Caco-2 (cell line): ENCODE measurements around the gene PCDHGB4. TPM values are rescaled to one million over a fixed set of nuclear protein-coding genes. Genes with fewer than 3 reads are reported as not detected.

ENCODE experiments used
- BruUV-seq: library from RNA; stranded (reverse); fragments of 400-500 nt; replicated peaks from 2 replicates; lab custom pipeline; 2021; lab: Mats Ljungman, UMichigan
- CTCF ChIA-PET: fragments of 300-600 bp; sonication (Branson Sonifier 250); formaldehyde crosslinking; loops from one replicate; lab custom pipeline; 2022; ENCODE audit warnings: antibody characterized with exemption; lab: Charles Lee
- POLR2A ChIA-PET: fragments of 300-600 bp; sonication (Branson Sonifier 250); formaldehyde crosslinking; loops from one replicate; lab custom pipeline; 2022; ENCODE audit warnings: antibody characterized with exemption; lab: Charles Lee
- DNase-seq, 2 experiments: peaks; one replicate each; pipeline versions ENCODE4 v3.0.0 to v3.0.0-alpha.2; 2020 to 2022
- H3K27me3 ChIP-seq: replicated peaks from 2 replicates; pipeline ENCODE4 v1.6.0; 2011; ENCODE audit warnings: low read length; ENCODE audit not compliant: control insufficient read depth, insufficient read depth
- H3K36me3 ChIP-seq: 2 replicates; pipeline ENCODE4 v1.5.1; 2011; ENCODE audit warnings: low read length; ENCODE audit not compliant: control insufficient read depth, insufficient read depth
- H3K4me1 ChIP-seq: fragments of 250-450 bp; sonication (Bioruptor Pico); 2 replicates; pipeline ENCODE4 v1.5.1; 2020; ENCODE audit warnings: mild to moderate bottlenecking
- H3K4me3 ChIP-seq: 2 replicates; pipeline ENCODE4 v1.5.1; 2011; ENCODE audit warnings: low read depth, mild to moderate bottlenecking, control low read depth, low read length
- H3K9me3 ChIP-seq: fragments of 250-450 bp; sonication (Bioruptor Pico); 2 replicates; pipeline ENCODE4 v1.5.1; 2020; ENCODE audit warnings: mild to moderate bottlenecking, moderate library complexity
- H3K27ac Mint-ChIP-seq: one replicate; pipeline ENCODE4 v1.8.0; 2022; ENCODE audit warnings: mixed read lengths; ENCODE audit not compliant: unreplicated experiment
- H3K27me3 Mint-ChIP-seq: one replicate; pipeline ENCODE4 v1.8.0; 2022; ENCODE audit warnings: mixed read lengths; ENCODE audit not compliant: insufficient read depth, unreplicated experiment
- H3K36me3 Mint-ChIP-seq: one replicate; pipeline ENCODE4 v1.8.0; 2022; ENCODE audit warnings: mild to moderate bottlenecking, mixed read lengths; ENCODE audit not compliant: insufficient read depth, unreplicated experiment
- H3K4me1 Mint-ChIP-seq: one replicate; pipeline ENCODE4 v1.8.0; 2022; ENCODE audit warnings: low read depth, mixed read lengths; ENCODE audit not compliant: unreplicated experiment
- H3K4me3 Mint-ChIP-seq: one replicate; pipeline ENCODE4 v1.8.0; 2022; ENCODE audit warnings: mild to moderate bottlenecking, moderate library complexity, mixed read lengths; ENCODE audit not compliant: unreplicated experiment
- H3K9me3 Mint-ChIP-seq: one replicate; pipeline ENCODE4 v1.8.0; 2022; ENCODE audit warnings: mixed read lengths; ENCODE audit not compliant: unreplicated experiment
- CTCF ChIP-seq, 2 experiments: fragments of 200-600 bp in 1 of 2; IDR thresholded peaks; 1 replicate in 1 of 2; 2 replicates in 1 of 2; pipeline versions ENCODE4 v1.5.1 to v1.8.0; 2011 to 2022; ENCODE audit warnings: antibody characterized with exemption in 1 of 2, control low read depth in 1 of 2, inconsistent platforms in 1 of 2, low read depth in 1 of 2, low read length in 1 of 2, mild to moderate bottlenecking in 1 of 2, moderate library complexity in 1 of 2; ENCODE audit not compliant: insufficient read depth in 1 of 2, severe bottlenecking in 1 of 2, unreplicated experiment in 1 of 2
- intact Hi-C: fragments of 100-400 bp; cut with micrococcal nuclease; formaldehyde crosslinking; loops from one replicate; pipeline ENCODE4 v1.10.0; 2022; ENCODE audit not compliant: unreplicated experiment
- total RNA-seq: library from RNA; stranded (reverse); gene quantifications from 2 replicates; pipeline ENCODE4 v1.2.3, GENCODE V29; 2022

Gene PCDHGB4
- total RNA-seq, 1 experiment from 2014 or later, result 0.14 TPM

GRCh38 chr5:141342773-141343172, 44.7 kb upstream of the PCDHGB4 start:
- H3K27me3 ChIP-seq, result no peaks in the 10 kb centered on the region
- ChIA-PET POLR2A (no interaction called here), CTCF (no interaction called here)
- Mint-ChIP-seq H3K27ac (no peak overlapping the region), H3K27me3 (no peaks in the 10 kb centered on the region), H3K4me3 (no peak overlapping the region), H3K4me1 (no peaks in the 10 kb centered on the region), H3K36me3 (no peaks in the 10 kb centered on the region), H3K9me3 (peaks cover 19% of the 10 kb centered on the region)
- DNase-seq, result no peak
- no peaks in the 10 kb centered on the region; the same call in 1 of the 2 replicates for H3K9me3 ChIP-seq
- H3K4me3 ChIP-seq, result no peak overlapping the region
- H3K4me1 ChIP-seq, result no peaks in the 10 kb centered on the region
- BruUV-seq, result no TSS peak
- TF ChIP-seq CTCF (IDR thresholded peaks at IDR 0.05; ENCODE audit: insufficient read depth in 1 of 2, low read depth in 1 of 2, low read length in 1 of 2, severe bottlenecking in 1 of 2, unreplicated experiment in 1 of 2), result no peak
- H3K36me3 ChIP-seq, result no peaks in the 10 kb centered on the region
- intact Hi-C loops, result no loop called here

- intact Hi-C loops, result no loop called here
- Mint-ChIP-seq H3K4me1 (no peaks in the 10 kb centered on the region), H3K27ac (no peak within 1 kb of the TSS), H3K9me3 (peaks cover 13% of the 10 kb centered on the region), H3K4me3 (no peak within 1 kb of the TSS), H3K36me3 (no peaks in the 10 kb centered on the region), H3K27me3 (no peaks in the 10 kb centered on the region)
- no peak for TF ChIP-seq CTCF (IDR thresholded peaks at IDR 0.05; ENCODE audit: insufficient read depth in 1 of 2, low read depth in 1 of 2, low read length in 1 of 2, severe bottlenecking in 1 of 2, unreplicated experiment in 1 of 2)
- no peak for DNase-seq
- no TSS peak for BruUV-seq
- H3K4me1 ChIP-seq, result no peaks in the 10 kb centered on the region
- no peaks in the 10 kb centered on the region; the same call in 1 of the 2 replicates for H3K9me3 ChIP-seq
- no peaks in the 10 kb centered on the region for H3K36me3 ChIP-seq
- POLR2A ChIA-PET, result no interaction called here
- H3K4me3 ChIP-seq, result no peak within 1 kb of the TSS
- CTCF ChIA-PET, result interaction anchor here (1.3 to 1.5 kb wide), 2 partner anchors 23 to 221 kb away, joined by 3 to 5 read pairs; partner anchors contain the start of gene TAF7
- no peaks in the 10 kb centered on the region for H3K27me3 ChIP-seq
Observed at GRCh38 chr5:141343242-141343952, 44.1 kb upstream of the PCDHGB4 start, which contains the start of gene PCDHGA3. TSS of gene PCDHGA3 (plus strand) at chr5:141343829. CDS start at chr5:141344034, 205 bp downstream.

- Mint-ChIP-seq H3K36me3 (no peaks in the 10 kb centered on the region), H3K4me3 (no peak overlapping the region), H3K9me3 (peaks cover 9% of the 10 kb centered on the region), H3K4me1 (no peaks in the 10 kb centered on the region), H3K27ac (no peak overlapping the region), H3K27me3 (no peaks in the 10 kb centered on the region)
- Histone ChIP-seq H3K27me3 (no peaks in the 10 kb centered on the region), H3K4me1 (no peaks in the 10 kb centered on the region), H3K4me3 (no peak overlapping the region), H3K9me3 (no peaks in the 10 kb centered on the region; the same call in 1 of the 2 replicates), H3K36me3 (no peaks in the 10 kb centered on the region)
- no TSS peak for BruUV-seq
- POLR2A ChIA-PET, result no interaction called here
- CTCF ChIA-PET, result interaction anchor here (1.3 to 1.5 kb wide), 2 partner anchors 23 to 220 kb away, joined by 3 to 5 read pairs; partner anchors contain the start of gene TAF7
- TF ChIP-seq CTCF (IDR thresholded peaks at IDR 0.05; ENCODE audit: insufficient read depth in 1 of 2, low read depth in 1 of 2, low read length in 1 of 2, severe bottlenecking in 1 of 2, unreplicated experiment in 1 of 2), result no peak
- no peak for DNase-seq
- intact Hi-C loops, result no loop called here
Observed at GRCh38 chr5:141343953-141344463, 43.5 kb upstream of the PCDHGB4 start.
